GM21367 (cell line): Measurements from ENCODE around the gene CYB5RL.

Experiments
- ATAC-seq: cut with Tn5 transposase; IDR thresholded peaks from one replicate; pipeline ENCODE4 v1.9.1; 2021; ENCODE audit not compliant: unreplicated experiment

The CYB5RL gene

DNA sequence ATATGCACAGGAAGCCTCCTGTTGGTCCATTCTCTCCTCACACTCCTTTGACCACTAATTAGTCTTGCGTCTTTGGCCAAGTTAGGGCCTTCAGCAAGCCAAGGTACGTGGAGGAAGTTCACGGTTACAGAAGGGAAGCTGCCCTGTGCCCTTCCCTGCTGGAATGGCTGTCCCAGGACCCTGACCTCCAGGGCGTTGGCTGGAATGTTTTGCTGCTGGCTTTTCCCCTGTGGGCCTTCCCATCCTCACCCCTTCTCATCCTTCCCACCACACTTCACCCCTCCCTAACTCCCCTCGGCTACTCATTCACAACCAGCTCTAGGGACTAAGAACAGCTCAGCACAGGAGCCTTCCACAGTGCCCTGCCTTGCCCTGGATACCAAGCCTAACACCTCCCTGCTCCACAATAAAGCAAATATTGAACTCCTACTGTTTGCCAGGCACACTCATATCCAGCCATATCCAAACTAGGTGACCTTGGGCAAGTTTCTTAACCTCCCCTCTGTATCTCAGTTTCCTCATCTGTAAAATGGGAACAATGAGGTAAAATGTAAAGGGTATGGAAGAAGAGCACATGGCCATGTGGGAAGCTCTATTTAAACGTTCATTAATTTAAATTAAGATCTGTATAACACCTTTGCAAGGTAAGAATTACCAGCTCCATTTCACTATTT is 38.2 kb downstream of the CYB5RL start:
- ATAC-seq: no peak

DNA sequence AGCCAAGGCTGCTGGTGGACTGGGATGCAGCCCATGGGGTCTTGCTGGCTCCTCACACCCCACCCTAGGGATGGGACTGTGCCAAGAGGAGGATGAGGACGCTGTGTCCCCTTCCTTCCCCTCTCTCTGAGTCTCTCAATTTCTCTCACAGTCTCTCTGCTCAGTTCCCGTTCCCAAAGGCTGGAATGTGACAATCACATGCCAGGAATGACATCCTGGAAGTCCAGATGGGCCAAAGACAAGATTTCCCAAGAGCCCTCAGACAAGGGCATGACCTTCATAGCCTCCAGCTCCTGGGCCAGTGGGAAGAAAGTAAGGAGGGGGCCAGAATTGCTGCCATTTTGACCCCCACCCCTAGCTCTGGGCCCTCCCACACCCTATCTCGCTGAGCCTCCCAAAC is 39.5 kb downstream of the CYB5RL start:
- no peak for ATAC-seq

DNA sequence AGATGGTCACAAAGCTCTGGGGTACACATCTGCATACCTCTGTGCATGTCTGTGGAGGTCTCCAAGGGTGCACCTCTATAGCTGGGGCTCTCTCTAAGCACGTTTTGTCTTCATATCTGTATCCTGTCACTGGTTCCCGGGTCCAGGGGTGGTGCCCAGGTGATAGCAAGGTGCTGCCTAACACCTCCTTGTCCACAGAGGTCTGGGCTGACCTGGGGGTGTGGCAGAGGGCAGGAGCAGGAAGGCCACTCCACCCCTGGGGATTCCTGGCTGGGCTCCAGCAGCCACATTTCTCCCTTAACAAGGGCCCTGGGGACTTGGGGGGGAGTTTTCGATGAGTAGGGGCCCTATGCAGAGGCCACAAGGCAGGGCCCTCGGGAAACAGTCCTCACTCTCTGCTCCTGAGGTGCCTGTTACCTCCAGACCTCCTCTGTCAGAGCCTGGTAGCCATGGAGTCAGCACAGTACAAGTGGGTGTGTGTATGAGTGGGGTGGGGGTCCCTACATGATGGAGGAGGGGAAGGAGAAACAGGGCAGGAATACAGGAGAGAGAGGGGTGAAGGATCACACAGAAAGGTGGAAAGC is 40.0 kb downstream of the CYB5RL start:
- no peak for ATAC-seq

DNA sequence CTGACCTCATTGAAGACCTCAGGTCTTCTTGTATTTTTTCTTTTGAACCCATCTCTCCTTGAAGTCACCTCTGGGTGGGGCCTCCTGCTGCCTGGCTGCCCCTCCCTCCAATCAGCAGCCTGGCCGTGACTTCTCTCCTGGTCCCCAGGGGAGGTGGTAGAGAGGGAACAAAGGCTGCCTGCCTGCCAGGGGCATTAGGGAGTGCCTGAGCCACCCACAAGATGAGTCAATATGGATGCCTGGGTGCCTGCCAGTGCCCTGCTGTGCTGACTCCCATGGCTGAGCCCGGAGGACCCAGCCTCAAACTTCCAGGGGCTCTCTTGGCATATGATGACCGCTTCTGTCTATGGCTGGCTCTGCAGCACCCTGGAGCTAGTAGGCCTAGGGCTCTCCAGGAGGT is 41.8 kb downstream of the CYB5RL start:
- ATAC-seq: no peak

DNA sequence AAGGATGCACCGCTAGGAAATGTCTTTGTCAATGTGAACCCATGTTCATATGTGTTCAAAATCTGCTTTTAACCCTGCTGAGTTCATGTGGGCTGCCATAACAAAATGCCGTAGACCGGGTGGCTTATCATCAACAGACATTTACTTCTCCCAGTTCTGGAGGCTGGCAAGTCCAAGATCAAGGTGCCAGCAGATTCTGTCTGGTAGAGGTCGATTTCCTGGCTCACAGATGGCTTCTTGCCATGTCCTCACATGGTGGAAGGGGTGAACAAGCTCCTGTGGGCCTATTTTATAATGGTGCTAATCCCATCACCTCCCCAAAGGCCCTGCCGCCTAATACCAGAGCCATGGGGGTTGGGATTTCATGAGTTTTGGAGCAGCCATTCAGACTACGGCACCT is 42.4 kb downstream of the CYB5RL start:
- no peak for ATAC-seq

DNA sequence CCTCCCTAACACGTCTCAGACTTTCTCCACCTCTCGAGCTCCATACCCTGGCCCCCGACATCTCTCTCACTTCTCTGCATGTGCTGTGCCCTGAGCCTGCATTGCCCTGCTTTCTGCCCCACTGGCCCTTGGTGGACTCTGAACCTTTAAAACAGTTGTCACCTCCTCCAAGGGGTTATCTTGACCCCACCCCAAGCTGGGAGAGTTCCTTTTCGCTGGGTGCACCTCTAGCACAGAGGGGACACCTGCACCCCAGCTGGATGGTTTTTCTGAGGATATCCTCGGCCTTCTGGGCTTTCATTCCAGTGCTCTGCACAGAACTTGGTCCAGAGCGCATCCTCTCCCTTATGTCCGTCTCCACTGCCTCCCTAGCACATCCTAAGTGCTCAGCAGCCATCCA is 42.8 kb downstream of the CYB5RL start:
- ATAC-seq: no peak

DNA sequence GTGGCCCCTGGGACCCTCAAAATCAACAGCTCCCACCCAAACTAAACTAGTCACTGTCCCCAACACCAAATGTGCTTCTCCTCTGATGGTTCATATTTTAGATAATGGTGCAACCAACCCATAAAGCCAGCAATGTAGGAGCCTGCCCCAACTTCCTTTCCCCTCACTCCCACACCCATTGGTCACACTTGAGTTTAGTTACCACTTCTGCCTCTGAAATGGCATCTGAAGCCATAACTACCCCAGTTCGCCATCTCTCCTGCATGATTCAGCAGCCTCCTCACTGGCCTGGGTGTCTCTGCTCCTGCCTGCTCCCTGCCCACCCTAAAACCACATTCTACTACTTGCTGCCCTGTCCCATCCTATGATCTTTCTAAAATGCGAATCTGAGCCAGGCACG is 43.6 kb downstream of the CYB5RL start:
- ATAC-seq: no peak

DNA sequence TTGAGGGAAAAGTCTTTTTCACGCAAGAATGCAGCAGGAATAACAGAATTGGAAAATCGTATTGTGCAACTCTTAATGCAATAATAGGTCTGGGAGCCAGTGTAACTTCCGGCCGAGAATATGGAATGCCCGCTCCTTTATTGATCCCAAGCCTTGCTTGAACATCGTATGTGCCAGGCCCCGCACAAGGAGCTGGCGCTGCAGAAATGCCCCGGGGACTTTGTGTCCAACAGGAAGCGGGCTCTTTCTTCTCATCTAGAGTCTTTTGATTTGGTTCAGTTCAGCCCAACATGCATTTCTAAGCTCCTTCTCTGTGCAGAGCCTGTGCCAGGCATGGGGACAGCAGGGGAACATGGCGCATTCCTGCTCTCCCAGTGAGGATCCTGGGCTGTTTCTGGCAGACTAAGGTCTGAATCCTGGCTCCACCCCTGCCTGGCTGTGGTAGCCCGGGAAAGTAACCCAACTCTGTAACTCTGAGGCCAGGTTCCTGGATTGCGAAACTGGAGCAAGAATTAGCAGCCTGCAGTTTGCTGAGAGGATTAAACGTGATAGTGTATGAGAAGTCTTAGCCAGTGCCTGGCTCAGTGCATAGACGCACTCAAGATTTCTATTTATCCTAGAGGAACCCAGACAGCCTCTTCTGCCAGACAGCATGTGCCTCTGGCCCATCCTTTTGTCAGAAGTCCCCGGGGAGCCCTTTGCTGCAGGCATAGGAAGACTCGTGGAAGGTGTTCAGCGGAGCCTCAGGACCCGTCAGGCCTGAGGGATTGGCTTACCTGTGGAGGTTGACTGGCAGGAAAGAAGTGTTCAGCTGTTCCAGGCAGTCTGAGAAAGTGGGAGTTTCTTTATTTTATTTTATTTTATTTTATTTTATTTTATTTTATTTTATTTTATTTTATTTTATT is 46.0 kb downstream of the CYB5RL start:
- no peak for ATAC-seq

DNA sequence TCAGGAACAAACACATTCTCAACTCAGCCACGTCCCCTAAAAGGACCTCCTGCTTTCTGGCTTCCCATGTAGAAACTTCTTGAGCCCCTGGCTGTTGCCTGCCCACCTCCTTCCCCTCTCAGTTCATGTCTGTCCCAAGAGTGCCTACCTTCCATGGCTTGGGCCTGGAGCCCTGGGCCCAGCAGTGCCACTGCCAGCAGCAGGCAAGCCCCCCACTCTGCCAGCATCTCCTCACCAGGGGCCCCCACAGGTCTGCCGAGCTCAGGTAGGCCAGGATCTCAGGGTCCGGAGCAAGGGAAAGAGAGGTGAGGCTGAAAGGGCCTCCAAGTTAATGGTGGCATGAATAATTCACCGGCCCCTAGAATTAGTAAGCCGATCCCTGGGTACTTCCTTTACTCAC is 47.1 kb downstream of the CYB5RL start, which contains the start of gene CDCP2:
Gene CDCP2 (minus strand): TSS at position 305 of the 400 bp plus-strand sequence. CDS start 78 bp downstream, at position 227.
- no peak for ATAC-seq

DNA sequence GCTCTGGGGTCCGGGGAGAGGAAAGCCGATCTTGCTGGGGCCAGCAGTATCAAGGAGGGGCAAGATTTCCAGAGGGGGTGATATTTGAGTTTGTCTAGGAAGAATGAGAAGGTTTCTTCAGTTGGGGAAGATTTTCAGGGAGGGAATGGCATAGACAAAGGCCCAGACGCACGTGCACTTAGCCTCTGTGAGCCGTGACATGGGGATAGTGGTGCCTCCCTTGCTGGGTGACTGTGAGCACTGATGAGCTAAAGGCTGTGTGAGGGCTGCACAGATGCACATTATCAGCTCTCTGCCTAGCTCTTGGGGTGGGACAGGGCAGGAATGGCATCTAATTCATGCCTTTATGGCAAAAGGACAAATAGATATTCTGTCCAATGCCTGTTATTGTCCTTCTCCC is 48.8 kb downstream of the CYB5RL start:
- no peak for ATAC-seq
